GM19023 (cell line): ENCODE results near the gene COX19.

Experiments used
- ATAC-seq: cut with Tn5 transposase; IDR thresholded peaks from one replicate; pipeline ENCODE4 v1.9.1; 2021; ENCODE audit warnings: mild to moderate bottlenecking, moderate library complexity; ENCODE audit not compliant: unreplicated experiment

Gene COX19, protein sequence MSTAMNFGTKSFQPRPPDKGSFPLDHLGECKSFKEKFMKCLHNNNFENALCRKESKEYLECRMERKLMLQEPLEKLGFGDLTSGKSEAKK

DNA sequence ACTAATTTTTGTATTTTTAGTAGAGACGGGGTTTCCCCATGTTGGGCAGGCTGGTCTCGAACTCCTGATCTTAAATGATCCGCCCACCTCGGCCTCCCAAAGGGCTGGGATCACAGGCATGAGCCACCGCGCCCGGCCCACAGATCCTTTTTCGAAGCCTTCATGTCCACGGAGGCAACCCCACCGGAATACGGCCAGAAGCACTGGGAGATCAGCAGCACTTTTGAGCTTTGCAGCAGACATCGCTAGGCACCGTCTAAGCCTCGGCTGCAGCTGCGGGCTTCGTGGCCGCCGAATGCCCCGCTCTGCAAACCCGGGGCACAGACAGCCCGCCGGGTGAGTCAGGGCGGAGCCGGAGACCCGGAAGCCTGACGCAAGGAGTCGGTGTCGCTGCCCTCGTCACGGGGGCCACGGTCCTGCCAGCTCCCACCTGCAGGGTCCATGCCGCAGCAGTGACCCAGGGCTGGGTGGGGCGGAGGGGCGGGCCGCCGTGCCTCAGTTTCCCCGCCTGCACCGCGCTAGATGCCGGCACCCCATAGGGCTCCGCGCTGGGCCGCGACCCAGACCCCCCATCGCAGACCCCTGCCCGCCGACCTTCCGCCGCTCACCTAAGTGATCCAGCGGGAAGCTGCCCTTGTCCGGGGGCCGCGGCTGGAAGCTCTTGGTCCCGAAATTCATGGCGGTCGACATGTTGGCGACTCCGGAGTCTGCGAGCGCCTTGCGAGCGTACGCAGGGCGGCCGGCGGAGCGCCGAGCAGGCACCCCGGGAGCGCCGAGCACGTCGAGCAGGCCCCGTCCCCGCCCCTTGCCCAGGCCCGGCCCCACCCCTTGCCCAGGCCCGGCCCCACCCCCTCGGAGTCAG is at the start of gene COX19:
COX19 (minus strand) TSS at position 730 of the 862 bp plus-strand sequence; CDS start at position 690, 40 bp downstream.
- ATAC-seq: peak; percentile 80

DNA sequence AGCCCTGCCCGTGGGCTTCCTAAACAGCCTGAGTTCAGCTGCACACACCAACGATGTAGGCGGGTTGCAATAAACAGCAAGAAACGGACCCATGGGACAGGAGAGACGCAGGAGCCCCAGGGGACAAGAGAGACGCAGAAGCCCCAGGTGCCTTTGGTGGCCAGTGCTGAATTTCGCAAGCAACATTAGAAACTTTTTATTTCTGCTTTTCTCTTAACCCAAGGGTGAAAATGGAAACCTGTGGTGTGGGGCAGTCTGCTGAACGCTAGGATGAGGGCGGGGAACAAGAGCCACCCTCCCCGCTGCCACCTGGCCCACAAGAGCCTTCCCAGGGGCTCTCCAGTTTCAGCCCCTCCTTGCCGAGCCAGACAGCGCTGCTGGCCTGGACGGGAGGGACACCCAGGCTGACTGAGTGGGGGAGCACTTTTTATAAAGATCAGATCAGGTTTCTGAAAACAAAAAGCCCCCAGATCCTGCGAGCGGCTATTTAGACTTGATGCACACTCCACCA is 49.0 kb upstream of the COX19 start:
- peak; percentile 57 for ATAC-seq

DNA sequence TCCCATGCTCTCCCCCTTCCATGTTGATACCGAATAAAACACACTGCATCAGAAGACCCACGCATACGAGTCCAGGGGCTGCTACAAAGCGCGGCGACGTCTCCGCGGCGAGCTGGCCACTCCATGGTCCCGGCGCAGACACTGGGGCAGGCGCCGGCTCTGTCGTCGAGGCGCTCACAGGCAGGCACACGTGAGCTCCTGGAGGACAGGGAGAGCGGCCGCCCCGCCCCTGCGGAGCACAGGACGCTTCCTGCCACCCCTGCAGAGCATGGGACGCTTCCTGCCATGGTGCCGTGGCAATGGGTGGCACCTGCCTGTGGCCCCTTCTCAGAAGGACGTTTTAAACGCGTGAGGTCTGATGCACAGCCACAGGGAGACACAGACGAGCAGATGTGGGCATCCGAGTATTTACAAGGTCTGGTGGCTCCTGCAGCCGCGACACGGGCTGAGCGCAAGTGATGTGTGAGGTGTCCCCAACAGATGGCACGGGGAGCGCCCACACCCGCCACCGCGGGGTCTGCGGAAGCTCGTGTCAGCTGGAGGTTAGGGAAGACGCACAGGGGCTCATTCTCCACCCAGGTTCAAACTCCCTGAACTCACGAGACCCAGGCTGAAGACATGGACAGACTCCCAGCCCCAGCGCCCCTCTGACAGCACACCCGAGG is 47.6 kb upstream of the COX19 start:
- no peak for ATAC-seq

DNA sequence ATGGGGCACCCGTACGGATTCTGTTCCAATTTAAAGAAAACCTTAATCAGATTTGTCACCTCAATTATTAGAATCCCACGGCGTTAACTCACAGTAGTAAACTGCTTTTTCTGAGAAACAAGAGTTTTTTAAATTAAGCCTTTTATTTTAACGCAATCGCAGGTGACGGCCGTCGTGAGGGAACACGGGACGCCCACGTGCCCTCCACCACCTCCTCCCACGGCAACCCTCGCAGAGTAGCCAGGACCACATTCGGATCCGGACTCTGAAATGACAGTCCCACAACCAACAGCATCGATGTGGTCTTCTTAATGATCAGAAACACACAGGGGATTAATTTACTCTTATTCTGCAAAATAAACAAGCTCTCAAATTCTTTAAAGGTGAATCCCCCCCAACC is 47.0 kb upstream of the COX19 start:
- ATAC-seq: no peak

DNA sequence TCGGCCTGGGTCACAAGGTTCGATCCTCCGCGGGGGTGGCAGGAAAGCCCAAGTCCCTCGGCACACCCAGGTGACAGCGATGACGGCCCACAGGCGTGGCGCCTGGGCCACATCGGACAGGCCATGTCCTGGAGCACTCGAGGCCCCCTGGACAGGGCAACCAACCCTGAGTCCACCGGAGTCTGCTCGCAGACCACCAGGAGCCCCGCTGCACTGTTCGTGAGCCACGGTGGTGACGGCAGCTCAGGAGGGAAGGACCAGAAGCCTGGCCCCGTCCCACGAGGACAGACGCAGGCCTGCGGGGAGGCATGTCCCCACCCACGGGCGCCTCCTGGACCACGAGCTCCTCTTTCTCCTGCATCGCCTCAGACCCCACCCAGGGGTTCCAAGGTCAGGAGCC is 46.6 kb upstream of the COX19 start:
- ATAC-seq: no peak

DNA sequence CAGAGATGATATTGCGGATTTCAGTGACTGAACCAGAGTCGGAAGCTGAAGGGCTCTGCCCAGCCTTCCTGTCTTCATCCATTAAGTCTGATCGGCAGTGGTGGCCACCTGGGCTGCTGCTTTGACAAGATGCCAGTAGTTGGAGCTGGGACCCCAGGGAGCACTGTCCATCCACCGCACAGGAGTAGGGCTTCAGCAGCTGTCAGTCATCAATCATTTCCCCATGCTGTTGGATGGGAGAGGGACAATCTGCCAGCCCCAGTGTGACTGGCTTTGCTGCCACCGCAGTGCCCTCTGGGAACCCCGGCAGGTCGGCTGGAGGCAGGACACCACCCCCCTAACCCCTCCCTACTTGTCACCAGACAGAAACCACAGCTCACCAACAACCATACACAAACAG is 46.0 kb upstream of the COX19 start:
- ATAC-seq: no peak

DNA sequence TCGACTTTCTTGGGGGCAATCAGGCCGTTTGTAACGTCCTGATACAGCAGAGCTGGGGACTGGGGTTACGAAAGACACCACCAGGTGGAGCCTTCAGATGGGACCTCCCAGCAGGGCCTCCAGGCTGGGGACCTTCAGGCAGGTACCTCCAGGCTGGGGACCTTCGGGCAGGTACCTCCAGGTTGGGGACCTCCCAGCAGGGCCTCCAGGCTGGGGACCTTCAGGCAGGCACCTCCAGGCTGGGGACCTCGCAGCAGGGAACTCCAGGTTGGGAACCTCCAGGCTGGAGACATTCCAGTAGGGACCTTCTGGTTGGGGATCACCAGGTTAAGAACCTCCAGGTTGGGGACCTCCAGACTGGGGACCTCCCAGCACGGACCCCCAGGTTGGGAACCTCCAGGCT is 45.5 kb upstream of the COX19 start:
- ATAC-seq: no peak

DNA sequence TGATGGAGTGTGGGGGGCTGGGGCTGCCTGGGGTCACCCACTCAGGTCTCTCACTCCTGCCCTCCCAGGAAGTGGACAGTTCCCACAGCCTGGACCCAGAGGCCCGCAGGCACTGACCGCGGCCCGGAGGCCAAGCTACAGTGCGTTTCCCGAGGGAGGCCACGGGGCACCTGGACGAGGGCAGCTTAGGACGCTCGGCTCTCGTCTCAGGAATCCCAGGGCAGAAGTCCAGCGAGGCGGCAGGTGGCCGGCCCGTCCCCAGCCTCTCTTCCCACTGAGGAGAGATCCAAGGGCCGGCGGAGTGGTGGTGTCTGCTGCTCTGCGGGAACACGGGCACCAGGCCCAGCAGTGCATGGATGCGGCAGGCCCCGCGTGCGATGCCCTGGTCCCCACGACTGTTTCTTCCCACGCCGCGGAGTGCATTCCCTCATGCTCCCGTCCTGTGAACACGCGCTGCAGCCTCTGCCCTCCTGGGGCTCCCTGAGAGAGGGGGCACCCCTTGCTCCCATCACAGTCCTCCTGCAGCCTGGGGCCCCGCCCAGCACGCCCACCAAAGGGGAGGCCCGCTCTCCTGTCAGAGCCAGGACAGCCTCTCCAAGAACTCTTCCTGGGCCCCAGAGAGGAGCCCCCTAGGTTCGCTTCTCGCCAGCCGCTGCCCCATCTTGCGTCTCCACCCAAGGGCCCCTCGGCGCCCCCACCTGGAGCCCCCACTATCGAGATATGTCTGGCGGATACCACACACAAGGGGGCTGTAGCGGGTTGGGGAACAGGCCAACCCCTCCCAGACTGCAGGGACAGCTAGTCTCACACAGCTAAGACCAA is 44.7 kb upstream of the COX19 start:
- no peak for ATAC-seq

DNA sequence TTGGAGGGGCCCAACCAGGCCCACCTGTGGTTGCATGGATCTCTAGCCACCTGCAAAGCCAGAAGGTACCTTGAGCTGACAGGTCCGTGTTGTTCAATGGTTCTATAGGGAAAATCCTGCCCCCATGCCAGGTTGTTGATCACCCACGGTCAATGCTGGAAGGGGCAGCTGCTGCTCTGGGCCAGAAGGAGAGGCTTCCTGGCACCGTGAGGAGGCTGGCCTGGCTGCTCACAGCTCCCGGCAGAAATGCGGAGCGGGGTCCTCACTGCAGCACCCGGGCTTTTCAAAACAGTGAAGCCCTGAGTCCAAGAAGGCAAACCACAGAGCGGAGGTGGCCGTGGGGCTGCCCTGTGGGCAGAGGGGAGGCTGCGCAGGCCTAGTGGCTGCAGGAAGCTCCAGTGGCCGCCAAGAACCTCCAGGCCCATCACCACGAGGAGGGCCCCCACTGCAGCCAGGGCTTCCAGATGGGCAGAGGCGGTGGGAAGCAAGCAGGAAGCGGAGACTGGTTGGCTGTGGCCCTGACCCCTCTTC is 44.0 kb upstream of the COX19 start:
- no peak for ATAC-seq

DNA sequence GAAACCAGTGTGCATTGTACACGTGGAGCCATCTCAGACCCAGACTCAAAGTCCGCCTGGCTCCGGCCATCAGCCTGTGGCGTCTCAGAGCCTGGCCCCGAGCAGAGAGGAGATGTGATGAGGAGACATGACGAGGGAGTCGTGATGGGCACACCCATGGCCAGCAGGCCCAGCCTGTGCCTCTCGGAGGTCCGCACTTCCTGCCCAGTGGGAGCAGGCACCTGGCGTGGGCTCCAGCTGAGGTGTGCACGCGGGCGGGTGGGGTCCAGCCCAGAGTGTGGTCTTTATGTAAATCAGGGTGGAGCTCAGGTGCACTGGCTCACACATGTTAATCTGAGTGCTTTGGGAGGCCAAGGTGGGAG is 43.0 kb upstream of the COX19 start:
- no peak for ATAC-seq

DNA sequence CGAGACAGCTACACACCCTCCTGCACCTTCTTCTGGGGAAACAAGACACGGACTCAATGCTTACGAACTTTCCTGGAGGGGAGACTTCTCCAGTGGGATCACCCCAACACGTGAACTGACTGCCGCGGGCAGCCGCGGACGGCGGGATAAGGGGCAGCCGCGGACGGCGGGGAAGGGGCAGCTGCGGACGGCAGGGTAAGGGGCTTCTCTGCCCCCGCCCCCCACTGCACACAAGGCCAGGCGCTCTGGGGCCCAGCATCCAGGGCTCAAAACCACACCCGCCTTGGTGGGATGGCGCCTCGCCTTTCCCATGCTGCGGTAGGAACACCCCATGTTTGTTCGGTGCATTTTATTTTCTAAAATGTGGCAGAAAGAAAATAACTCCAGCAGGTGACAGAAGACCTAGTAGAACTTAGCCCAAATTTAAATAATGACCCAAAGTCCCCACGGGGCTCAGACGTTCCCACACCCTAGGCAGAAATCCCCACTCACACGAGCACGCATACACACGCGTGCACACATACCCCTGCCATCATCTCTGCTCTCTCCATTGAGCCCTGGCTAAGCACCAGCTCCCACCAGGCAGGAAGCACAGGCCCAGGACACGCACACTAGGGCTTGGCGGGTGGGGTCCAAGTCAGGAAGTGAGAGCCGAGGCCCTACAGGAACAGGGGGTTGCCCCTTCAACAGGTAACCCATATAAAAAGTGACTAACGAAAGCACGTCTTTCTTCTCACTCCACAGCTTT is 42.4 kb upstream of the COX19 start:
- no peak for ATAC-seq

DNA sequence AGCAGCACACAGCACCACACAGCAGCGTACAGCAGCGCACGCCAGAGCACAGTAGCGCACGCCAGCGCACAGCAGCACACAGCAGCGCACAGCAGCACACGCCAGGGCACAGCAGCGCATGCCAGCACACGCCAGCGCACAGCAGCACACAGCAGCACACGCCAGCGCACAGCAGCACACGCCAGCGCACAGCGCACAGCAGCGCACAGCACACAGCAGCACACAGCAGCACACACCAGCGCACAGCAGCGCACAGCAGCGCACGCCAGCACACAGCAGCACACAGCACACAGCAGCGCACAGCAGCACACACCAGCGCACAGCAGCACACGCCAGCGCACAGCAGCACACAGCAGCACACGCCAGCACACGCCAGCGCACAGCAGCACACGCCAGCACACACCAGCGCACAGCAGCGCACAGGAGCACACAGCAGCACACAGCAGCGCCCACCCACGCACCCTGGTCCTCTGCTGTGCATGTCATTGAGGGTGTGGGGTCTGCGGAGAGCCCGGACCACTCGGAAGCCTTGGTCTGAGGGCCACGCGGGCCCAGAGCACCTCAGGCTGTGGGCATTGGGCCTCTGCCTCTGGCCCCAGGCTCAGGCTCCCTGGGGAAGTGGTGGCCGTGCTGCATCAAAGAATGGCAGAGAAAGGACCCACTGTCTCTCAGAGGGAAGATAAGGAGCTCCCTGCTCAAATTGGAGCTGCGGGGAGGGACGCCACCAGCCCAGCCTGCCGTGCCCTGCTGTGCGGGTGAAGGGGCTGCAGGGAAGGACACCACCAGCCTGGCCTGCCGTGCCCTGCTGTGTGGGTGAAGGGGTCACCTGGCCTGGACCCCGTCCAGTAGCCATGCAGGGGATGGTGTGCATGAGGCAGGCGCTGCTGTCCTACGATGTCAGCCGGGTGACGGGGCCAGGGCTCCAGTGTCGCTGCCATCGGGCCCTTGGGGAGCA is 41.5 kb upstream of the COX19 start:
- no peak for ATAC-seq

DNA sequence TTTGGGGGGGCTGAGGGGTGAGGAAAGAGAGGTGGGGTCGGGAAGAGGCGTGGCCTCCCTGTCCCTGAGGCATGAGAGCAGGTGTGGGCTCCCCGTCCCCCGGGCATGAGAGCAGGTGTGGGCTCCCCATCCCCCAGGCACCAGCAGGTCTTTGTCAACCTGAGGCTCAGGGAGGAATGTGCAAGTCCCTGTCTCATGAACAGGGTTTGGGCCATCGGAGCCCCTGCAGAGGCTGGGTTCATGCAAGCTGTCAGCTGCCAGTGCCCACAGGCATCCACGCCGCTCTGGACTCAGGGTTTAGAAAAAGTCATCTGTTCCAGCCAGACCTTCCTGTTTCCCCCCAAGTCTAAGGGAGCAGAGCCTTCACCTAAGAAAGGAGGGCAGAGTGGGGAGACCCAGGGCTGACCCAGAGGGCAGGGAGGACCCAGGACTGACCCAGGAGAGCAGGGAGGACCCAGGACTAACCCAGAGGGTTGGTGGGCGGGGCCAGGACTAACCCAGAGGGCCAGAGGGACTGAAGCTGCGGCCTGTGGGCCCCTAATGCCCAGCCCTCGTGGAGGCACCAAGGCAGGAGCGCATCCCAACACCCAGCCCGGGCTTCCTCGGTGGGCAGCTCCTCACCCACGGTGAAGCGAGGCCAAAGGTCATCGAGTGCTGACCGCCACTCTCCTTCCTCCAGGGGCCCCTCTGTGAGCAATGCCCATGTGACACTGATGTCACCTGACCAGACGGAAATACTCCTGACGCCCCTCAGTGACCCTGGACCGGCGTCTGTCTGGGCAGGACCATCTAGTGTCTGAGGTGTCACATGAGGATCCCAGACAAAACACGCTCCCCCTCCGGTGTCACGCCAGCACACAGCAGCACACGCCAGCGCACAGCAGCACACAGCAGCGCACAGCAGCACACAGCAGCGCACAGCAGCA is 40.1 kb upstream of the COX19 start:
- ATAC-seq: no peak

DNA sequence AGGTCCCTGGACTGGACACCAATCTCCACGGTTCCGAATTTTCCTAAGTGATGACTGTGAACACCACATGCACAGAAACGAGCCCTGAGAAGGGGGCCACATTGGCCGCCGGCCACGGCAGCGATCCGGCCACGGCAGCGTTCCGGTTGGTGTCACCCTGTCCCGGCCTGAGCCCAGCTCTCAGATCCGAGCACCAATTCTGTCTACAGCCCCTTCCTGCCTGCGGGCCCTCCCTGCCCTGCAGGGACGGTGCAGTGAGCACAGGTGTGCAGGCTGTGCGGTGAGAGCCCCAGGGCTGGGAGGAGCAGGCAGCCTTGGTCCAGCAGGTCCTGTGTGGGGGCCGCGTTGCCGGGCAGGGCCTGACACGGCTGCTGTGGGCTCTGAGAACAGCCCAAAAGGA is 39.3 kb upstream of the COX19 start:
- ATAC-seq: no peak

DNA sequence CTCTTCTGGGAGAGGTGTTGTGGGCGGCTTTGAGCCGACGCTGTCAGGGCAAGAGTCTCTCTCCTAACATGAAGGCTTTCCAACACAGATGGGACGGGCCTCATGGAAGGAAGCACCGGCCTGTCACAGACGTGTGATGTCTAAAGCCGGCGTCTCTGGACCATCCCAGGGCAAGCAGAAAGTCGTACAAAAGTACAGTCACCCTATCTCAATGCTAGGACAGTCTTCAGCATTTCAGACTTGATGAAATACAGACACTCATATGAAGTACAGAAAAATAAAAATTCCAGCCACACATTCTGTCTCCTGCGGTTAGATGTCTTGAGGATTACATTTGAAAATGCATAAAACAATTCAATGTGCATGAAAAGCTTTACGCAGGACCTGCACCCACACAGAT is 38.2 kb upstream of the COX19 start:
- ATAC-seq: no peak

DNA sequence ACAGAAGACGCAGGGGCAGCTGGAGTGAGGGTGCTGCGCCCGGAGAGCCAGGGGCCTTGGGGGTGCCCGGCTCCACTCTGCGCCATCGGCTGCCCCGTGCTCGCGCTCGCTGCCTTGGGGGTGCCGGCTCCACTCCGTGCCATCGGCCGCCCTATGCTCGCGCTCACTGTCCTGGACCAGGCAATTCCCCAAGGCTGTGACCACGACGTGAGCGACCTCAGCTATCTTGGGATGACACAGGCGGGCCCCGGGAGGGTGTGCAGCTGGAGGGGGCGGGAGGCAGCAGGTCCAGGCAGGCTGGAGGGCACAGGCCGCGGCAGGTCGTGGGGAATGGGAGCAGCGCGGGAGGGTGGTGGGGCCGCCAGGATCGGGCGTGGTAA is 37.4 kb upstream of the COX19 start:
- ATAC-seq: no peak

DNA sequence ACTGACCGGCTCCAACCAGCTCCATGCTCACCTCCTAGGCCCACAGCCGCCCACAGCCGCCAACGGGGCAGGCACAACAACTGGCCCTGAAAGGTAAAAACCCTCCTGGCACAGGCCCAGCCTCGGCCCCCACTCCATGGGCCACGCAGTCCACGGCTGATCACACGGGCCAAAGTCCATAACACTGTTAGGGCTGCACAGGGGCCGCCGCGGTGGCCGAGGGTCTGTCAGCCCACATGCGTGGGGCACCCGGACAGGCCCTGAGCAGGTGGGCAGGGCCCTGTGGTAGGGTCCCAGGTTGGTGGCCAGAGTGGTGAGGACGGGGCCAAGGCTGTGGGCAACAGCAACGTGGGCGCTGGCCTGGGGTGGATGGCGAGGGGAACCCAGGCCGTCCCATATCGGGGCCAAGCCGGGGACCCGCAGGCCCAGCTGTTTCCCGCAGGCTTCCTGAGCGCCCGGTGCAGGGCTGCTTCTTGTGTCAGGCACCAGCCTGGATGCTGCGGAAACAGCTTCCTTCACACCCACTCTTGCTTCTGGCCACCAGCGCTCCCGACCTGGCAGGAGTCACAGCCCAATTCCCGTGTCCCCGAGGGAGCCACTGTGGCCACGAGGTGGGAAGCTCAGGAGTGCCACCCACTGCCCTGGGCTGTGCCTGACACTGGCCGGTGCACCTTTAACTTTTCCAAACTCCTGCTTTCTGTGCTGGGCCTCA is 36.8 kb upstream of the COX19 start:
- no peak for ATAC-seq
